GM18868 (cell line): Measurements from ENCODE around the gene RHOT1.
"Not testable (repeated sequence)": the region's sequence is repeated elsewhere in the genome, so short reads cannot be mapped to it uniquely, and the experiment has no call there.

Source experiments
- ATAC-seq: cut with Tn5 transposase; IDR thresholded peaks from one replicate; pipeline ENCODE4 v1.9.1; 2021; ENCODE audit warnings: mild to moderate bottlenecking, moderate library complexity; ENCODE audit not compliant: unreplicated experiment

Gene RHOT1

DNA sequence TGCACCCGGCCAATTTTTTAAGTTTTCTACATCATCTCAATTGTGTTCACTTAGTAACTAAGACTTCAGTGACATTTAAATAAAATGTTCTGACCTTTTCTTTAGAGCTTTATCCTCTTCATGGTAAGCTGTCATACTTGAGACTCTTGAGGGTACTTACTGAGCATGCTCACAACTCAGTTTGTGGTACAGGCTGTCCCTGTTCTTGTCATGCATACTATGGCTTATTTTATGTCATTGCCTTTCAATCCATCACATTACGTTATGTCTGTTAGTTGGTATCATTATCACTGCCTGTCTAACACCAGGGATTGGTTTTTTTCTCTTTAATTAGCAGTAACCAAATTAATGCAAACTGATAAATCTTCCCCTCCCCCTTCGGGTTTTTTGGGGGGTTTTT is 81.4 kb downstream of the RHOT1 start:
- no peak for ATAC-seq

GRCh38 chr17:32226886-32227285 is 84.6 kb downstream of the RHOT1 start:
- ATAC-seq: no peak

- no peak for ATAC-seq
Observed at GRCh38 chr17:32227910-32228309, 85.6 kb downstream of the RHOT1 start.

DNA sequence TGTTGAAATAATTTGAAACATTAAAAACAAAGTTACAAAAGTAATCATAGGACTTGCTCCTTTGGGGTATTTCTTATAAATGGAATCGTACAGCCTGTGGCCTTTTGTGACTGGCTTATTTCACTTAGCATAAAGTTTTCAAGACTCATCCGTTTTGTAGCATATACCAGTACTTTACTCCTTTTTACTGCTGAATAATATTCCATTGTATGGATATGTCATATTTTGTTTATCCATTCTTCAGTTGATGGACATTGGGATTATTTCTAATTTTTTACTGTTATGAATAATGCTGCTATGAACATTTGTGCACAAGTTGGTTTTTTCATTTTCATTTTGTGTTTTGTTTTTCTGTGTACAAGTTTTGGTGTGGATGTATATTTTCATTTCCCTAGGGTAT is 93.3 kb downstream of the RHOT1 start:
- ATAC-seq: no peak

GRCh38 chr17:32239456-32239855 is 97.2 kb downstream of the RHOT1 start:
- no peak for ATAC-seq

DNA sequence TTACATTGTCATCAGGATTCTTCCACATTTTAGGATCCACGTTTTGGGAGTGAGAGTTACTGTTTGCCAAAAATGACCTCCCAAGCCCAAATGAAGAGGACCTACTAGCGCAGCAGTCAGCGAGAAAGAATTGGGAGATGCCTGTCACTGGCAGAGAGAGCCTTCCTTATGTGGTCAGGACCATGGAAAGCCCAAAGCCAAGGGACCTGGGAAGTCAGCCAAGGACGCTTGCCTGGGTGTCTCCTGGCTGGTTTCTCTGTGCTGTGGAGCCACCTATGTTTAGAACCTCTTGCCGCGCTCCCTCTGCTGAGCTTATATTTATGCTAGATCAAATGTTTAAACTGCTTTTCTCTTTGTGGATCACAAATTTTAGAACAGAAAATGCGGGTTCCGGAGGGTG is 98.4 kb downstream of the RHOT1 start:
- no peak for ATAC-seq

GRCh38 chr17:32241640-32242039 is 99.3 kb downstream of the RHOT1 start:
- no peak for ATAC-seq

GRCh38 chr17:32249475-32249874 is 107.2 kb downstream of the RHOT1 start:
- no peak for ATAC-seq

DNA sequence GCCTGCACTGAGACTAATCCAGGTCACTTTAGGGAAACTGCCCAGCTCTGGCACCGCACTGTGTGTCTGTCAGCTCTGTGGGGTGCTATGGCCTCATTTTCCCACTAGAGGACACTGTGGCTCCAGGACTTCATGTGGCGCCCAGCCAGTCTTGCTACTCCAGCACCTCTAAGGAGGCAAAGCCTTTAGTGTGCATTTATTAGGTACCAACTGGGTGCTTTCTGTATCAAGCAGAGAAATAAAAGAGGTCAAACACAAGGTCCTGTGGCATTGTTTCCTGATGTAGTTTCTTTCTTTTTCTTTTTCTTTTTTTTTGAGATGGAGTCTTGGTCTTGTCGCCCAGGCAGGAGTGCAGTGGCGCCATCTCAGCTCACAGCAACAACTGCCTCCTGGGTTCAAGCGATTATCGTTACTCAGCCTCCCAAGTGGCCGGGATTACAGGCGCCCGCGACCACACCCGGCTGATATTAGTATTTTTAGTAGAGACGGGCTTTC is 110.9 kb downstream of the RHOT1 start:
- no peak for ATAC-seq

- no peak for ATAC-seq
Observed at GRCh38 chr17:32256012-32256700, 113.9 kb downstream of the RHOT1 start.

DNA sequence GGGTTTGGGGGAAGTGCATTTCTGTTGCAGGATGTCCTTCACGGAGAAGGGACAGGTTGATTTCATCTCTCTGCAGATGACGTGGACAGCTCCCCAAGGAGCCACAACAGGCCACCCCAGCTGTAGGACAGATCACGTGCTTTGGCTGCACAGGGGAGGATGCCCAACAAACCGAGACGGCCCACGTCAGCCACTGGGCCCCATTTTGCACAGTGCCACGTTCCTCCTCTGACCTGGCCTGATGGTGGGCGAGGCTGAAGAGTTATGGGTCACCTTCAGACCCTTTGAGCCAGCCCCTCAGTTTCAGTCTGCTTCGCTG is 114.4 kb downstream of the RHOT1 start:
- no peak for ATAC-seq

GRCh38 chr17:32258383-32259140 is 116.3 kb downstream of the RHOT1 start:
- no peak for ATAC-seq

GRCh38 chr17:32259586-32259985 is 117.3 kb downstream of the RHOT1 start:
- no peak for ATAC-seq

DNA sequence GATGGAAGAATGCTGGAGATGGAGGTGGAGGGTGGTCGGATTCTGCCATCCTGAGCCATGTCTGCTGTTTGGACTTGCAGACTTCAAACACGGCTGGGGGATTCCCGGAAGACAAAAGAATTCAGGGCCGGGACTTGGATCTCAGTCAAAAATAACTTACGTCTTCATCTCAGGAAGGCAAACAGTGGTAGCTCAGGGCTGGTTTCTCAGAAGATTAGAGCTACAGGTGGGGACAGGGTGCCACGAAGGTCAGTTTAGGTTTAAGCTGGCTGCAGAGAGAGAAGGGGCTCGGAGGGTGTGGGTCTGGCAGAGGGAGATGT is 119.1 kb downstream of the RHOT1 start:
- no peak for ATAC-seq

DNA sequence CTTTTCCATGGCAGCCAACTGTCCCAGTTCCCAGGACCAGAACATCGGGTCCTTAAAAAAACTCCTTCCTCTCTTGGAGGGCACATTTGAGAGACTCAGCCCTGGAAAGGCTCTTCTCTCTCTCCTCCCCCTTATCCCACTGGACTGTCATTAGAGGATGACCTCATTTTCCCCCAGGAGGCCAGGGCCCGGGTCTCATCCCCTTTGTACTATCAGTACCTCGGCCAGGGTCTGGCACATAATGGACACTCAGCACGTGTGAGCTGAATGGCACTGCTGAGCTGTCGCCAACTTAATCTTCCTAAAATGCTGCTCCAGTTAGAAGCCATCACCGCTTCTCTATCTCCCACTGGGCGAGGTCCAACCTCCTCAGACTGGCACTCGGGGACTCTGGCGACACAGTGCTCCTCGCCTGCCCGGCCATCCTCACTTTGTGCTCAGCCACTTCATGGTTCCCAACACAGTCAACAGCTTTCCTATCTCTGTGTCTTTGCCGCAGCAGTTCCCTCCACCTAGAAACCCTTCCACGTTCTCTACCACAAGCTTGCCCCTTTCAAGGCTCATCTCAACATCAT is 119.7 kb downstream of the RHOT1 start:
- ATAC-seq: no peak

- ATAC-seq: not testable (repeated sequence)
Observed at GRCh38 chr17:32263515-32263914, 121.2 kb downstream of the RHOT1 start.

DNA sequence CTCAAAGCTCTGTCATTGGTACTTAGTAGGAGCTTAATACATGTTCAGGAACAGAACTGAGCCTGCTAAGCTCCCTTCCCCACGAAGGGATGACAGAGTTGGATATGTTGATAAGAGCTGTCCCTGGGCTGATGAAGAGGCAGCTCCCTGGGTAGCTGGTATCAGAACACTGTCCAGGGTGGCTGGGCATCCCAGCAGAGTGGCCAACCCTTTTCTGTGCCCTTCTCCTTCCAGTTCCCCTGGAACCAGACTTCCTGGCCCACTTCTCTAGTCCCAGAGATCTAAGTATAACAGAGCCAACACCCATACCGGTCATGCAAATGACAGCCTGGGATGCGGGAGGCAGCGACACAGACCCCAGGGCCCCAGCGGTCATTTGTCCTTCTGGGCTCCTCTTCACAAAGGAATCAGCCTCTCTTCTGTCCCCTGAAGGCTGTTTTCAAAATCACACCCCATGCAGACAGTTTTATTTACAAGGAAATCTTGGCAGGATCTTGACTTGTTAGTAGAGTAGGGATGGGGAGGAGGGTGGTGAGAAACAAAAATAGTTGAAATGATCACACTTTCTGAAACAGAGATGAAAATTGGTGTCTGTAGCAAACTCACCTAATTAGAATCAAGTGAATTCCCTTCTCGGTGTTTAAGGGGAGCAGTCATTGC is 122.0 kb downstream of the RHOT1 start:
- no peak for ATAC-seq

- no peak for ATAC-seq
Observed at GRCh38 chr17:32264823-32265191, 122.5 kb downstream of the RHOT1 start.

GRCh38 chr17:32265192-32265923 is 123.1 kb downstream of the RHOT1 start, which contains the start of gene RHBDL3:
RHBDL3 (plus strand) TSS chr17:32265832; CDS start chr17:32266190, 358 bp downstream.
- no peak for ATAC-seq

DNA sequence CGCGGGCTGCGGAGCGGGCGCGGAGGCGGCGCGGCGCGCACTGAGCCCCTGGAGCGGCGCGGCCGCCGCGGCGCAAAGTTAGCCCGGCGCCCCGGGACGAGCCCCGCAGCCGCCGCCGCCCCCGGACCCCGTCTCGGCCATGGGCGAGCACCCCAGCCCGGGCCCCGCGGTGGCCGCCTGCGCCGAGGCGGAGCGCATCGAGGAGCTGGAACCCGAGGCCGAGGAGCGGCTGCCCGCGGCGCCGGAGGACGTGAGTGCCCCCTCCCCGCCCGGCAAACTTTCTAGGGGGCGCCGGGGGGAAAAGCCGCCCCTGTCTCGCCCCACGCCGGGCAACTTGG is 123.7 kb downstream of the RHOT1 start:
- no peak for ATAC-seq
